ENCODE measurements around the gene DAPP1. TPM values are rescaled to one million over a fixed set of nuclear protein-coding genes. Genes with fewer than 3 reads are reported as not detected.

The DAPP1 gene
- total and polyA plus RNA-seq, 2 of the 8 experiments (the other 6 are each of a cell fraction or from before 2014, with no cell fraction given), result not detected

DNA sequence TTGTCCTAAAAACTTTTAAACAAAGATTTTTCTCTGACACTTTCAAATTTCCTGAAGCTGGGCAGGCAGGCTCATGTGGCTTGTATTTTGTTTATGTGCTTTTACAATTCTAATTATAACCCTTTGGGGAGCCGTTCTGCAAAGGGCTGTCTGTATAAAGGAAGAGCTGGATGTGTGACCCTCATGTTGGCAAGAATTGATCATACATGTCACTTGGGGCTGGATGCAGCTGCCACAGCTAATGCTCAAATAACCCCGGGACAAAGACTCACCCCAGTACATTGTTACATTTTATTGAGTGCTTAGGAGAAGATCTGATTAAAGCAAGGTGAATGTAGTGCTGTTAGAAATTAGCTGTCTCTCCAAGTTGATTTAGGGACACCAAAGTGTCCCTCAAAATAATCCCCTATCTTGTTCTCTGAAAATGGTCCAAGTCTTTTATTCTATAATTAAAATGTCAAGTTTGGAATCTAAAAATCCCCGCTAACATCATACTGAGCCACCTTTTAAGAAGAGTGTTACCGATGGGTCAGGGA lies 13.0 kb upstream of the DAPP1 start:
- Histone ChIP-seq H3K4me1 (replicated peaks in 1 of 4; ENCODE audit: control insufficient read depth in 3 of 4, insufficient read depth in 4 of 4, low read length in 3 of 4) (peaks cover 0 to 3% (median 1%) of the 10 kb centered on the region in 4 experiments; a peak in 1 of 7 replicates), H3K4me3 (ENCODE audit: extremely low read depth in 1 of 4, insufficient read depth in 2 of 4, low read depth in 3 of 4, low read length in 4 of 4) (no peak overlapping the region), H3K9ac (replicated peaks in 1 of 4; ENCODE audit: extremely low read depth in 1 of 4, low read depth in 3 of 4, low read length in 3 of 4) (no peak overlapping the region), H2BK120ac (replicated peaks; ENCODE audit: low read depth, low read length) (no peak overlapping the region), H4K5ac (ENCODE audit: insufficient read length, low read depth, low read length) (no peak overlapping the region), H2BK12ac (ENCODE audit: low read depth, low read length) (no peak overlapping the region), H4K91ac (replicated peaks; ENCODE audit: insufficient read length, low read length) (no peak overlapping the region), H3K14ac (ENCODE audit: insufficient read length) (no peak overlapping the region), H3K56ac (replicated peaks; ENCODE audit: insufficient read length, low read depth, low read length) (no peak overlapping the region), H3K18ac (ENCODE audit: extremely low read depth, low read length) (no peak overlapping the region), H4K8ac (ENCODE audit: extremely low read depth, insufficient read depth, low read length) (no peak overlapping the region), H2AK5ac (ENCODE audit: low read depth, low read length) (no peak overlapping the region), H3K36me3 (ENCODE audit: control insufficient read depth in 2 of 4, insufficient read depth in 4 of 4, low read length in 3 of 4) (no peaks in the 10 kb centered on the region), H3K79me1 (ENCODE audit: low read depth, low read length) (no peaks in the 10 kb centered on the region), H2BK15ac (ENCODE audit: low read length) (no peak overlapping the region), H2BK5ac (ENCODE audit: low read depth, low read length) (no peak overlapping the region), H3K23me2 (ENCODE audit: low read depth, low read length) (no peaks in the 10 kb centered on the region), H2BK20ac (ENCODE audit: low read length) (no peak overlapping the region), H2AFZ (ENCODE audit: low read length) (no peak overlapping the region), H3K4ac (replicated peaks; ENCODE audit: insufficient read length, low read depth, low read length) (no peak overlapping the region), H3K79me2 (ENCODE audit: control insufficient read depth in 1 of 2, insufficient read depth in 2 of 2, low read length in 2 of 2) (no peaks in the 10 kb centered on the region), H4K20me1 (replicated peaks in 1 of 2; ENCODE audit: control insufficient read depth in 1 of 2, insufficient read depth in 2 of 2, low read length in 2 of 2) (no peaks in the 10 kb centered on the region), H3K27me3 (replicated peaks in 1 of 4; ENCODE audit: control insufficient read depth in 3 of 4, extremely low read depth in 1 of 4, insufficient read depth in 3 of 4, low read length in 3 of 4) (no peaks in the 10 kb centered on the region), H3K4me2 (ENCODE audit: insufficient read depth in 1 of 2, low read depth in 2 of 2, low read length in 2 of 2) (no peak overlapping the region), H3K23ac (ENCODE audit: insufficient read length) (no peak overlapping the region), H3K9me3 (ENCODE audit: insufficient read depth in 2 of 2, low read depth in 1 of 2, low read length in 1 of 2) (peaks cover 6 to 8% of the 10 kb centered on the region in 2 experiments; a peak in 3 of 4 replicates), H3K27ac (ENCODE audit: low read depth, low read length) (no peak overlapping the region)
- FAIRE-seq (no peak), DNase-seq (ENCODE audit: low read depth in 1 of 2, low spot score in 2 of 2) (no peak)
- TF ChIP-seq KDM5A (IDR thresholded peaks at IDR 0.05; ENCODE audit: low read length), result no peak
- TF ChIP-seq ASH2L (IDR thresholded peaks at IDR 0.05; ENCODE audit: low read length), result no peak
- no peak for TF ChIP-seq POLR2AphosphoS5 (IDR thresholded peaks at IDR 0.05; ENCODE audit: low read depth, low read length)
- TF ChIP-seq CTBP2 (IDR thresholded peaks at IDR 0.05; ENCODE audit: borderline replicate concordance, insufficient read depth, insufficient read length, low read length), result no peak
- no peak for TF ChIP-seq HDAC2 (IDR thresholded peaks at IDR 0.05; ENCODE audit: borderline replicate concordance in 1 of 2, low read depth in 2 of 2, low read length in 2 of 2)
- CTCF ChIA-PET (ENCODE audit: partially characterized antibody), result interaction anchor here (0.7 to 1.9 kb wide), 8 partner anchors 8 to 1045 kb away, joined by 3 to 10 read pairs (median 4); partner anchors contain the start of gene TRMT10A
- WGBS, 2 experiments (ENCODE audit: extremely low coverage in 1 of 2, insufficient coverage in 1 of 2, insufficient read length in 1 of 2, insufficient replicate concordance in 2 of 2, low coverage in 1 of 2, low lambda C conversion rate in 2 of 2, missing lambda C conversion rate in 1 of 2), result 91% methylated on average over 4 of the region's 4 CpGs; no CpG with 5 or more reads in 1 of the 2 experiments
- POLR2A ChIA-PET (ENCODE audit: partially characterized antibody), result no interaction called here

Measured in H1 (cell line).